HEK293 (cell line): ENCODE results near the gene ZXDB.

Experiments
- CTCF ChIA-PET: fragments of 350-600 bp; formaldehyde crosslinking; extraction: SDS; loops from one replicate; lab custom pipeline; 2021; ENCODE audit warnings: antibody characterized with exemption; lab: Yijun Ruan, JAX
- POLR2A ChIA-PET: fragments of 300-600 bp; formaldehyde crosslinking; extraction: SDS; loops from one replicate; lab custom pipeline; 2020; ENCODE audit warnings: antibody characterized with exemption, inconsistent platforms; lab: Yijun Ruan, JAX
- H3K27ac ChIP-seq: fragments of 200-500 bp; sonication (Bioruptor generic); 2 replicates; pipeline ENCODE4 v1.5.1; 2014; ENCODE audit warnings: low read depth, low read length, control low read depth, inconsistent platforms; ENCODE audit errors: extremely low read depth
- H3K36me3 ChIP-seq, 2 experiments: fragments of 200-500 bp in 1 of 2; sonication (Bioruptor generic) in 1 of 2; 1 replicate in 1 of 2; 2 replicates in 1 of 2; pipeline ENCODE4 v1.5.1; 2014 to 2017; ENCODE audit warnings: inconsistent platforms in 2 of 2, low read length in 2 of 2; ENCODE audit not compliant: control insufficient read depth in 2 of 2, insufficient read depth in 1 of 2
- H3K4me1 ChIP-seq: fragments of 200-500 bp; sonication (Bioruptor generic); 2 replicates; pipeline ENCODE4 v1.5.1; 2014; ENCODE audit warnings: mild to moderate bottlenecking, low read length, inconsistent platforms; ENCODE audit not compliant: control insufficient read depth, insufficient read depth
- H3K4me3 ChIP-seq: 2 replicates; pipeline ENCODE4 v1.5.1; 2011; ENCODE audit warnings: low read depth, mild to moderate bottlenecking, control low read depth, low read length, moderate library complexity
- H3K9me3 ChIP-seq: fragments of 200-500 bp; sonication (Bioruptor generic); 2 replicates; pipeline ENCODE4 v1.5.1; 2014; ENCODE audit warnings: low read depth, low read length, inconsistent platforms; ENCODE audit not compliant: control insufficient read depth, insufficient read depth
- BCL6B ChIP-seq: fragments of 450-650 bp; formaldehyde crosslinking; IDR thresholded peaks from 2 replicates; pipeline ENCODE4 v1.5.1; 2017; ENCODE audit warnings: missing biosample characterization, missing genetic modification characterization
- KLF9 ChIP-seq: fragments of 450-650 bp; formaldehyde crosslinking; IDR thresholded peaks from 2 replicates; pipeline ENCODE4 v1.5.1; 2016; ENCODE audit warnings: missing biosample characterization, missing genetic modification characterization, low read depth
- SCRT2 ChIP-seq: fragments of 450-650 bp; formaldehyde crosslinking; IDR thresholded peaks from 2 replicates; pipeline ENCODE4 v1.5.1; 2016; ENCODE audit warnings: missing biosample characterization, missing genetic modification characterization
- SETDB1 ChIP-seq: IDR thresholded peaks from one replicate; pipeline ENCODE4 v1.6.1; 2017; ENCODE audit warnings: mild to moderate bottlenecking, low read length, moderate library complexity, mixed read lengths; ENCODE audit not compliant: insufficient read length
- TCF7L2 ChIP-seq: IDR thresholded peaks from 2 replicates; pipeline ENCODE4 v1.6.1; 2011; ENCODE audit warnings: low read depth, mild to moderate bottlenecking, inconsistent platforms, low read length, moderate library complexity, borderline replicate concordance
- ZNF114 ChIP-seq: fragments of 450-650 bp; formaldehyde crosslinking; IDR thresholded peaks from 2 replicates; pipeline ENCODE4 v1.5.0; 2017; ENCODE audit warnings: missing biosample characterization, missing genetic modification characterization
- ZNF26 ChIP-seq: fragments of 450-650 bp; formaldehyde crosslinking; IDR thresholded peaks from 2 replicates; pipeline ENCODE4 v1.5.1; 2016; ENCODE audit warnings: missing biosample characterization, missing genetic modification characterization
- ZNF335 ChIP-seq: fragments of 450-650 bp; formaldehyde crosslinking; conservative IDR thresholded peaks from 2 replicates; pipeline ENCODE4 v1.5.1; 2016; ENCODE audit warnings: missing biosample characterization, missing genetic modification characterization
- ZNF350 ChIP-seq: fragments of 450-650 bp; formaldehyde crosslinking; IDR thresholded peaks from 2 replicates; pipeline ENCODE4 v1.5.0; 2017; ENCODE audit warnings: missing biosample characterization, mild to moderate bottlenecking, missing genetic modification characterization
- ZNF423 ChIP-seq: fragments of 450-650 bp; formaldehyde crosslinking; IDR thresholded peaks from 2 replicates; pipeline ENCODE4 v1.5.1; 2016; ENCODE audit warnings: missing biosample characterization, missing genetic modification characterization
- ZNF426 ChIP-seq: fragments of 450-650 bp; formaldehyde crosslinking; IDR thresholded peaks from 2 replicates; pipeline ENCODE4 v1.5.1; 2017; ENCODE audit warnings: missing biosample characterization, missing genetic modification characterization, mild to moderate bottlenecking, inconsistent platforms, moderate library complexity
- ZNF473 ChIP-seq: fragments of 450-650 bp; formaldehyde crosslinking; IDR thresholded peaks from 2 replicates; pipeline ENCODE4 v1.5.1; 2017; ENCODE audit warnings: missing biosample characterization, missing genetic modification characterization
- ZNF521 ChIP-seq: fragments of 450-650 bp; formaldehyde crosslinking; IDR thresholded peaks from 2 replicates; pipeline ENCODE4 v1.5.1; 2017; ENCODE audit warnings: missing biosample characterization, mild to moderate bottlenecking, missing genetic modification characterization
- ZNF560 ChIP-seq: fragments of 450-650 bp; formaldehyde crosslinking; IDR thresholded peaks from 2 replicates; pipeline ENCODE4 v1.5.1; 2017; ENCODE audit warnings: missing biosample characterization, missing genetic modification characterization, borderline replicate concordance
- ZNF626 ChIP-seq: fragments of 450-650 bp; sonication (Bioruptor Pico); formaldehyde crosslinking; IDR thresholded peaks from 2 replicates; pipeline ENCODE4 v1.5.1; 2018; ENCODE audit warnings: missing biosample characterization, missing genetic modification characterization, inconsistent platforms
- ZNF645 ChIP-seq: fragments of 450-650 bp; formaldehyde crosslinking; IDR thresholded peaks from 2 replicates; pipeline ENCODE4; 2016; ENCODE audit warnings: missing biosample characterization, missing genetic modification characterization
- ZNF692 ChIP-seq: fragments of 450-650 bp; formaldehyde crosslinking; IDR thresholded peaks from 2 replicates; pipeline ENCODE4 v1.5.1; 2016; ENCODE audit warnings: missing biosample characterization, missing genetic modification characterization
- TF ChIP-seq, protein P1 (sequence below): fragments of 450-650 bp; formaldehyde crosslinking; IDR thresholded peaks from 2 replicates; pipeline ENCODE4 v1.5.1; 2017; ENCODE audit warnings: missing biosample characterization, missing genetic modification characterization
- TF ChIP-seq, protein P2 (sequence below): fragments of 450-650 bp; formaldehyde crosslinking; IDR thresholded peaks from 2 replicates; pipeline ENCODE4 v1.5.0; 2017; ENCODE audit warnings: missing biosample characterization, missing genetic modification characterization, borderline replicate concordance

The ZXDB gene

GRCh38 chrX:57586360-57586759, 5.5 kb upstream of the ZXDB start:
- H3K9me3 ChIP-seq, result no peaks in the 10 kb centered on the region
- no peak overlapping the region for H3K27ac ChIP-seq
- ChIA-PET CTCF (interaction anchor here (1.7 kb wide), 1 partner anchor 12 kb away, joined by 9 read pairs; no protein-coding TSS in a partner anchor), POLR2A (no interaction called here)
- no peaks in the 10 kb centered on the region for H3K4me1 ChIP-seq
- H3K4me3 ChIP-seq, result no peak overlapping the region
- no peaks in the 10 kb centered on the region for H3K36me3 ChIP-seq
- TF ChIP-seq ZNF26 (tag by site-specific recombination) (no peak), ZNF692 (tag by site-specific recombination) (no peak), ZNF521 (tag by site-specific recombination) (no peak), SCRT2 (tag by site-specific recombination) (no peak), ZNF335 (tag by site-specific recombination) (no peak), BCL6B (tag by site-specific recombination) (no peak), ZNF473 (tag by site-specific recombination) (no peak), ZNF560 (no peak), ZNF350 (no peak), TCF7L2 (no peak)
- TF ChIP-seq, all 188 proteins: peak for 0

GRCh38 chrX:57587062-57587461, 4.7 kb upstream of the ZXDB start:
- Histone ChIP-seq H3K4me1 (no peaks in the 10 kb centered on the region), H3K9me3 (no peaks in the 10 kb centered on the region), H3K27ac (no peak overlapping the region), H3K36me3 (no peaks in the 10 kb centered on the region), H3K4me3 (no peak overlapping the region)
- ChIA-PET CTCF (interaction anchor here (0.7 to 1.7 kb wide), 2 partner anchors 13 to 460 kb away, joined by 3 to 9 read pairs; no protein-coding TSS in a partner anchor), POLR2A (no interaction called here)
- TF ChIP-seq SETDB1 (no peak), ZNF645 (tag by site-specific recombination) (no peak), ZNF114 (tag by site-specific recombination) (no peak), ZNF426 (tag by site-specific recombination) (no peak), KLF9 (tag by site-specific recombination) (no peak), ZNF626 (tag by site-specific recombination) (no peak), ZNF423 (tag by site-specific recombination) (no peak)
- TF ChIP-seq, protein P1, sequence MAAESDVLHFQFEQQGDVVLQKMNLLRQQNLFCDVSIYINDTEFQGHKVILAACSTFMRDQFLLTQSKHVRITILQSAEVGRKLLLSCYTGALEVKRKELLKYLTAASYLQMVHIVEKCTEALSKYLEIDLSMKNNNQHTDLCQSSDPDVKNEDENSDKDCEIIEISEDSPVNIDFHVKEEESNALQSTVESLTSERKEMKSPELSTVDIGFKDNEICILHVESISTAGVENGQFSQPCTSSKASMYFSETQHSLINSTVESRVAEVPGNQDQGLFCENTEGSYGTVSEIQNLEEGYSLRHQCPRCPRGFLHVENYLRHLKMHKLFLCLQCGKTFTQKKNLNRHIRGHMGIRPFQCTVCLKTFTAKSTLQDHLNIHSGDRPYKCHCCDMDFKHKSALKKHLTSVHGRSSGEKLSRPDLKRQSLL (tag by site-specific recombination), result no peak
- TF ChIP-seq, protein P2, sequence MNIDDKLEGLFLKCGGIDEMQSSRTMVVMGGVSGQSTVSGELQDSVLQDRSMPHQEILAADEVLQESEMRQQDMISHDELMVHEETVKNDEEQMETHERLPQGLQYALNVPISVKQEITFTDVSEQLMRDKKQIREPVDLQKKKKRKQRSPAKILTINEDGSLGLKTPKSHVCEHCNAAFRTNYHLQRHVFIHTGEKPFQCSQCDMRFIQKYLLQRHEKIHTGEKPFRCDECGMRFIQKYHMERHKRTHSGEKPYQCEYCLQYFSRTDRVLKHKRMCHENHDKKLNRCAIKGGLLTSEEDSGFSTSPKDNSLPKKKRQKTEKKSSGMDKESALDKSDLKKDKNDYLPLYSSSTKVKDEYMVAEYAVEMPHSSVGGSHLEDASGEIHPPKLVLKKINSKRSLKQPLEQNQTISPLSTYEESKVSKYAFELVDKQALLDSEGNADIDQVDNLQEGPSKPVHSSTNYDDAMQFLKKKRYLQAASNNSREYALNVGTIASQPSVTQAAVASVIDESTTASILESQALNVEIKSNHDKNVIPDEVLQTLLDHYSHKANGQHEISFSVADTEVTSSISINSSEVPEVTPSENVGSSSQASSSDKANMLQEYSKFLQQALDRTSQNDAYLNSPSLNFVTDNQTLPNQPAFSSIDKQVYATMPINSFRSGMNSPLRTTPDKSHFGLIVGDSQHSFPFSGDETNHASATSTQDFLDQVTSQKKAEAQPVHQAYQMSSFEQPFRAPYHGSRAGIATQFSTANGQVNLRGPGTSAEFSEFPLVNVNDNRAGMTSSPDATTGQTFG, result no peak
